SIG-M5 treated with dmso at 0.1 percent for 504 hours (cell line): ENCODE data around the gene SLC4A1.

Experiments
- DNase-seq: peaks from one replicate; lab custom pipeline; 2025; ENCODE audit not compliant: unreplicated experiment; lab: John Stamatoyannopoulos, UW

Gene SLC4A1

DNA sequence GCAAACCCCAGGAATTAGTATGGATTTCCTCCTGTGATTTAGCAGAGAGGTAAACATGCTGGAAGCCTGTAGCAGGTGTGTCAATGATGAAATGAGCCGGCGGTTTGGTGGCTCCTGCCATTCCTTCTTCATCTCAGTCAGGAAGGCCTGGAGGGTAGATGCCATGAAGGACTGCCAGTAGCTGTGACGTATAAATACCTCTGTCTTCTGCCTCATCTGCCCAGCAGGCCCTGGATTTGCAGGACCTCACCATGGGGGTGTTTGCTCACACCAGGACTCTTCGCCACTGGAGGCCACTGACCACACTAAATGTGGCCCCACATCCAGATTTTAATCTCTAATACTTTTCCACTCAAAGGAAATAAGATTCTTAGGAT is 16.1 kb upstream of the SLC4A1 start:
- DNase-seq: no peak

DNA sequence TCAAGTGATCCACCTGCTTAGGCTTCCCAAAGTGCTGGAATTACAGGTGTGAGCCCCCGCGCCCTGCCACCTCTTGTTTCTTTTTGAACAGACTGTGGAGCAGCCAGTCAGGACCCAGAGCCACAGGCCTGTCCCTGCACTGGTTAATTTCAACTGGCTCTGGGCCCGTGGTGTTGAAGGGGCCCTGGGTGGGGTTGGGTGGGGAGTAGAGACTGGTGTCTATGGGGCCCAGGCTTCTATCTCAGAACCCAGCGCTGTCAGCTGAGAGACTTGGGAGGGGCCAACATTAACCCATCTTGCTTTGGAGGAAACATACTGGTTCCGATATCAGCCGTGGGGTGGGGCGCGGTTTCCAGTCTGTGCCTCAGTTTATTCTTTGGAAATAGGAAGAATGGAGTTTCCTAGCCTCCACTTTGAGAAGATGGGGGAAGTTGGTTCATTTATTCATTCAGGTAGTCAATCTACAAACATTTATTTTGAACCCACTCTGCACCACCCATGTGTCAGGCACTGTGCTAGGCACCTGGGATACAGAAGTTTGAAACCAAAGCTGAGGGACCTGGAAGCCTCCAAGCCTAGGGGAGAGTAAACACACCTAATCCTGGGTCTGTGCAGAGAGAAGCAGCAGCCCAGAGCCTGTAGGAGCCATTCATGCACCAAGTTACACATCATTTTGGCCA is 15.5 kb upstream of the SLC4A1 start:
- no peak for DNase-seq

DNA sequence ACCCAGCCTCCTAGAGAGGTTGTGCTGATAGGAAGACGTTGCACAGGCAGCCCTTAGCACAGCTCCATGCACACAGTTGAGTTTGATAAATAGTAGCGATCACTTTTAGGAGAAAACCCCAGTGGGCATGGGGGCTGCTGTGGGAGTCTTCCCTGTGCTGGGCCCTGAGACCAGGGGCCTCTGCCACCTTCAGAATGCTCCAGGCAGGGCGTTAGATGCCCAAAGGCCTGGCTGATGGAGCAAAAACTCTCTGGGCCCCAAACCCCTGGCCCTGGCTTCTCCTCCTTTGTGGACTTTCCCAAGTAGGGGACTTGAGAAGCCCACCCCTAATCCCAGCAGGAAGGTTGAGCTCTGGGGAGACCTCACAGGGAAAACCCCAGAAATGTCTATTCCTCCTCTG is 14.3 kb upstream of the SLC4A1 start:
- DNase-seq: no peak

DNA sequence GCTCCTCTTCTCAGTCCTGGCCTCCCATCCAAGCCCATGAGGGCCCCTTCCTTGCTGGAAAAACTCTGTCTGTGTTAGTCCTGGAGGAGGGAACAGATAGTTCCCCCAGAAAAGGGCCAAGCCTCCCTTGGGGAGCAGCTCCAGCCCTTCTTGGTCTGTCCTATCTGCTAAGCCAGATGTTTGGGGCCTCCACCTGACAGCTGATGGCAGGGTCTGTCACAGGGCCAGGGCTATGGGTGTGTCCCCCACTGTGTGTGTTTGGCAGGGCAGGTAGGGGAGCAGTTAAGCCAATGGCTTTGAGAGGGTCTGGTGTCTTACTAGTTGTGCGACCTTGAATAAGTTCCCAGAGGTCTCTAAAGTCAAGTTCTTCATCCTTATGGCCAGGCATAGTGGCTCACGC is 13.6 kb upstream of the SLC4A1 start:
- DNase-seq: no peak

DNA sequence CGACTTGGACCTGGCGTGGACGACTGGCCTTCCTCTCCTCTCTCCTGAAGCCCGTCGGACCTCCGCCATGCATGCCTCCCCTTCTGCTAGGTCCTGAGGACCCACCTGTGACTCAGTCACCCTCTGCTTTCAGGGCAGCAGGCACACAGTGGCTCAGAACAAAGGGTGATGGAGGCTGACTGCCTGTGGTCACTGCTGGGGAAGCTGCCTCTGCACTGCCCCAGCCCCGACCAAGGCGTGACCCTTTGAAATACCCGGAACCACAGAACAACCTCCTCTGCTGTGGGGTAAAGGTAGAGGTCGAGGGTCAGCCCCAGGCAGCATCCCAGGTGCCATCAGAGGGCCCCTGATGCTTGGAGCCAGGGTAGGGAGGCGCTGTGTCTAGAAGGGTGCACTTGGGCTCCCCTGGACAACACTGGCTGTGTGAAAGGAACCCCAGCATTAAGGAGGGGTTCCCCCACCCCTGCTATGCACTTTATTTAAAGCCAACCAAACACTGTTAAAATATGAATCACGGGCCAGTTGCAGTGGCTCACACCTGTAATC is 12.5 kb upstream of the SLC4A1 start:
- no peak for DNase-seq

DNA sequence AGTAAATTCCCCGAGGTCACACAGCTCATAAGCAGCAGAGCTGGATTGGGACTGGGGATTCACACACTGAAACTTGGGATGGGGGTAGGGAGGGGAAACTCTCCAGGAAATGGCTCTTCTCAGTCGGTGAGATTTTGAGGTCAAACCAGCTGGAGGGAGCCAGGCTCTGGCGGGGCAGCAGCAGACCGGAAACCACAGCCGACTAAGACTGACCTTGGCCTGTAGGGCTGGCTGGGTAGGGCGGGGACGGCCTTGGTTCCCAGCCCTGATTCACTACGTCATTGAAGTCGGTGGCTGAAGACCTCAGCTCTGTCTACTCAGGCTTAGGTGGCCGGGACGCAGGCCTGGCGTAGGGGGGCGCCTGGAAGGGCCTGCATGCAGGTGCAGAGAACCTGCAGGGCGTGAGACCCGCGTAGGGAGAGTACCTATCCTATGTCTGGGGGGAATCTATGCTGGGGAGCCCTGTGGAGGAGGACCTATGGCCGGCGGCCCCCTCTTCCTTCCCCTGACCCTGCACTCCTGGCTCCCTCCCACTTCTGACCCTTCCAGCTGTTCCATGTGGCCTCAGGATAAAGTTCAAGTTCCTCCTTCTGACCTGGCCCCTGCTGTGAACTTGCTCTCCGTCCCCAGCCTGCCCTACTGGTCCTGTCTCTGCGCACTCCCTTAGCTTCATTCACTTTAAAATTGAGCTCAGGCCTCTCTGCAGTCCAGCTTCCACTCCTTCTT is 11.9 kb upstream of the SLC4A1 start:
- no peak for DNase-seq

DNA sequence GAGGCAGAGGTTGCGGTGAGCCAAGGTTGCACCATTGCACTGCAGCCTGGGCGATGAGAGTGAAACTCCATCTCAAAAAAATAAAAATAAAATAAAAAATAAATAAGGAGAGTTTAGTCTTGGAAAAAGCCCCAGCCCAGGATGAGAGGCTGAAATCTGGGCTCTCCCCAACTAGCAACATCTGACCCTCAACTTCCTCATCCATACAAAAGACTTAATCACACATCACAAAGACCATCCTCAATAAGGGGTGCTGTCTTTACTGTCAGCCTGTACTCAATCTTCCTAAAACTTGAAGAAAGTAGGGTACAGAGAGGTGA is 11.4 kb upstream of the SLC4A1 start:
- DNase-seq: no peak

DNA sequence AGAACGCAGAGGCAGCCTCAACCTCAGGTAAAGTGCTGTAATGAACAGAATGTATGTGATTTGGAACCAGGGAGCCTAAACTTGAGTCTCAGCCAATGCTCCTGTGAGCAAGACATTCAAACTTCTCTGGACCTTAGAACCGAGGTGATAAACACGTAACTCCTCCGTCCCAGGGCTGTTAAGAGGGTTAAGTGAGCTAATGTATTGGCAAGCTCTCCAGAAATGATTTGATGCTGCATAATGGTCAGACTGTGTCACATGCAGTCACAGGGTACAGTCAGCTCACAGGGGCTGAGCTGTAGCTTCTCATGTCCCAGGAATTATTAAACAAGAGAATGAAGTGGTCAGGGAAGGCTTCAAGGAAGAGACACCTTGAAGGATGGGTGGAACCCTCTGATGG is 10.0 kb upstream of the SLC4A1 start:
- DNase-seq: no peak

DNA sequence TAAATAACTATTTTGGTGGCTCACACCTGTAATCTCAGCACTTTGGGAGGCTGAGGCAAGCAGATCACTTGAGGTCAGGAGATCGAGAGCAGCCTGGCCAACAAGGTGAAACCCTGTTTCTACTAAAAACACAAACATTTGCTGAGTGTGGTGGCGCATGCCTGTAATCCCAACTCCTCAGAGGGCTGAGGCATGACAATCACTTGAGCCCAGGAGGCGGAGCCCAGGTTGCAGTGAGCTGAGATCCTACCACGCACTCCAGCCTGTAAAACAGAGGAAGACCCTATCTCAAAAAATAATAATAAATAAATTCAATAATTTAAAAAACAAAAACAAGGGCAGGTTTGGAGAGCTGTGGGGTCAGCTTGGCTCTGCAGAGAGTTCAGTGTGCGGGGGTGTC is 5.7 kb upstream of the SLC4A1 start:
- DNase-seq: no peak

DNA sequence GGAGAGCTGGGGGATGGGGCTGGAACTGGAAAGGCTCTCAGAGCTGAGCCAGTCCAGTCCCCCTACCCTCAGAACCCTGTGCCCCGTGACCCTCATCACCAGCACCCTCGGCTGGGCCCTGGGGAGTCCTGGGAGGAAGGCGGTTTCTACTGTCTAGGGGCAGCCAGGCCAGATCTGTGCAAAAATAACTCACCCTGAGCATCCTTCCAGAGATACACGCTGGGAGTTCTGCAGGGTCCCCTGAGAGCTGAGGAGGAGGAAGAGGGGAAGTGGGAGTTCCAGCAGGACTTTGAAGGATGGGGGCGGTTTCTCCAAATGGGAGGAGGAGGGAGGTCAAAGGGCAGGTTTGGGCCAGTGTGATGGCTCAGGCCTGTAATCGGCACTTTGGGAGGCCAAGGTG is 5.0 kb upstream of the SLC4A1 start:
- DNase-seq: no peak

DNA sequence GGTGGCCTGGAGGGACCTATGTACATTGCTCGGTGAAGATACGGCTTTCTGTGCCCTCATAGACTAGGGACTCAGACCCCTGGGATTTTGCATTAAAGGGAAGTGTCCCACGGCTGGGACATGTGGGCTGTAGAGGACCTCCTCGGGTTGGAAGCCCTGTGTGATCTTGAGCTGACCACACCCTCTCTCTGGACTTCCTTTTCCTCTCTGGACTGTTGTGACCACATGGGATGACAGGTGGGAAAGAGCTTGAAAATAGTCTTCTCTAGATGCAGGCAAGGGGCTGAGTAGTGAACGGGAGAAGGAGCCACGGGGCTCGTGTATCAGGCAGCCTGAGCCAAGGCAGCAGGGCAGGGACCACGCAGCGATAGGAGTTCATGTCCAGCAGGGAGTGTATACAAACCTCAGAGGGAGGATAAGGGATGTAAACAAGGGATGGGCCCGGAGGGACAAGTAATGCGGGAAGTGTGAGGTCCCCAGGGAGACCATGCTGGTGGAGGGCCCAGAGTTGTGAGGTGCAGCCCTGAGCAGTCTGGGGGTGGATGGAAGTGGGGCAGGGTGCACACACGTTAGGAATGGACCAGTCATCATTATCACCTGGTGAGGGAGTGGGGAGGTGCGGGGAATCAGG is 4.5 kb upstream of the SLC4A1 start:
- DNase-seq: no peak

DNA sequence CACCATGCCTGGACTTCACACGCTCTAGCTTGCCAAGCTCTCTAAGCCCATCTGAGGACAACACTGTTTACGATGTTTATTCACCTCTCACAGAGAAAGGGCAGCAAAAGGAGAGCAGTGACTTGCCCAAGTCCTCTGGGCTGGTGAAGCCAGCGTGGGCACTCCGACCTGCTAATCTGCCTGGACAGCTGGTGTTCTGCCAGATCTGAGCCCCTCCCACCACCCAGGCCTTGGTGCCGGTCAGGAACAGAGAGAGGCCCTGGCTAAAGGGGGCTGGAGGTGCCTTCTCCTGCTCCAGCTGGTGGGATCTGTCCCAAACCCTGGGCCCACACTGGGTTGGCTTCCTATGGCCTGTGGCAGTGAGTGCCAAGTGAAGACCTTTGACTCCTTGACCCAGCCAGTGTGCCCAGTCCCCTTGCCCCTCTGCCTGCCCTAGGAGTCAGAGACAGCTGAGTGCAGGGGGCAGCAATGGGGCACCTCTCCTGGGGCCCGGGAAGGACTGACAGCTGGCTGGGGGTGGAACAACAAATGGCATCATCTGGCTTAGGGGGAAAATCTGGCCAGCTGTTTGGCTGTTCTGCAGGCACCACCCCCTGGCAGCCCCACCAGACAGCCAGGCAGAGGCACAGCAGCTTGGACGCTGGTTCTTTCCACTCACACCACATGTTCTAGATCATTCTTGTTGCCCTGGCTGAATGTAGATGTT is 1.8 kb upstream of the SLC4A1 start:
- DNase-seq: no peak

DNA sequence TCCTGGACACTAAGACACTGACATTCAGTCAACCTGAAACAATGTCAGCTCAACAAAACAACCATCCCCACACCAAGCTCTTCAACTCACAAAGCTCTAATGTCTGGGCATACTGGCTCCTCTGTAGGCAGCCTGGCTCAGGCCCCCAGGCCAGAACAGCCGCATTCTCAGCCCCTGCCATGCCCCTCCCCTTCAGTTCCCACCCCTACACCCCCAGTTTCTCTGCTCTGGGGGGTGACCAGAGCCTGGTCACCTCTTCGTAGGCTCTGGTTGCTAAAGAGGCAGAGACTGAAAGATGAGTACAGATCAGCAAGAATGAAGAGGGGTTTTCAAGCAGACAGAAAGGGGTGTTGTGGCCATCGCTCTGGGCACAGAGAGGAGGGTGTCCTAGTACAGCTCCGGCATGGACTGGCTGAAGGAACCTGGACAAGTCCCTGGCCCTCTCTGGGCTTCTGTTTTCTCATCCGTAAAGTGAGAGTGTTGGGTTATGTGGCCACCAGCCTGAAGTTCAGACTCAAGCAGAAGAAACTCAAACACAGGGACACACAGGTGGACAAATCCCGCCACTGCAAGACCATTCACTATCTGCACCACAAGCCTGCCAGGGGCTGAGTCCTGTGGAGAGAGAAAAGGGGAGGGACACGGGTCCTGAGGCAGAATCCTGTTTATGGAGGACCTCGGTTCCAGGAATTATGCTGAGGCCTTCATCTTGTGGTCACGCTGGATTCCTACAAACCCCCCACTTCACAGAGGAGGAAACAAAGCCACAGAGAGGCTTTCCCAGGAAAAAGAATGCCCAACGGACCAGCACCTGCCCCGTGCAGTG is 987 bp upstream of the SLC4A1 start:
- DNase-seq: no peak

DNA sequence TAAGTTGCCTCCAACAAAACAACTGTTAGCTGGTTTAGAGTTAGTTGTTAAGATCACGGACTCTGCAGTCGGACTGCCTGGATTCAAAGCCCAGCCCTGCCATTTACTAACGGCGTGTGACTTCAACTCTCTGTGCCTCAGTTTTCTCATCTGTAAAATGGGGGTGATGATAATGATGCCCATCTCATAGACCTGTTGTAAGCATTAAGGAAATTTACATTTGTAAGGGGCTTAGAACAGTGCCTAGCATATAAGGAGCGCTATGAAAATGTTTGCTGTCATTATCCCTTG is 825 bp downstream of the SLC4A1 start:
- no peak for DNase-seq

DNA sequence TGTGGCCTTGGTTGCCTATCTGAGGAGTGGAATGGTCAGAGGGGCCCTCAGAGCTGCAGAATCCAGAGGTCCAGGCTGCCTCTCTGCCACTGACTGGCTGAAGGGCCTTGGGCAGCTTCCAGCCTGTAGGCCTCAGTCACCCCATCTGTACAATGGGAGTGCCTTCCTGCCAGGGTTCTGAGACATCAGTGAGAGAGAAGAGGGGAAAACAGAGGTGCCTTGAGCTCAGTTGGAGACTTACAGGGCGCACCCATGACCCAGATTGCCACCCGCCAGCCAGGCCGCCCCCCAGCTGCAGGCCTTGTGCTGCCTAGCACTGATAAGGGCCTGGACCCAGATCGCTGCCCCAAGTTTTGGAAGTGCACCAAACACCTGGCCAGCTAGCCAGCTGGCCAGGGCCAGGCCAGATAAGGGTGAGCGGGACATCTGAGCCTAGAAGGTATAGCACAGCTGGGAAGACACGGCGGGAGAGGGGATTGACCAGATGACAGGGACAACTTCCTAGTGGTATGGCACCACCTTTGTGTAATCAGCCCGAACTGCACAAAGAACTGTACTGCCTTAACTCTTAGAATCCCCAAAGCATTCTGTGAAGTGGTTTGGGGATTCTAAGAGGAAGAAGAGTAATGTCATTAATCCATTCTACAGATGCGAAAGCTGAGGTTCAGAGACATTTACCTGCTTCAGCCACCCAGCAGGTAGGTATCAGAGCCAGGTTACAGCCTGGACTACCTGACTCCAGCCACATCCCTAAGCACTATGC is 1.4 kb downstream of the SLC4A1 start:
- DNase-seq: no peak

DNA sequence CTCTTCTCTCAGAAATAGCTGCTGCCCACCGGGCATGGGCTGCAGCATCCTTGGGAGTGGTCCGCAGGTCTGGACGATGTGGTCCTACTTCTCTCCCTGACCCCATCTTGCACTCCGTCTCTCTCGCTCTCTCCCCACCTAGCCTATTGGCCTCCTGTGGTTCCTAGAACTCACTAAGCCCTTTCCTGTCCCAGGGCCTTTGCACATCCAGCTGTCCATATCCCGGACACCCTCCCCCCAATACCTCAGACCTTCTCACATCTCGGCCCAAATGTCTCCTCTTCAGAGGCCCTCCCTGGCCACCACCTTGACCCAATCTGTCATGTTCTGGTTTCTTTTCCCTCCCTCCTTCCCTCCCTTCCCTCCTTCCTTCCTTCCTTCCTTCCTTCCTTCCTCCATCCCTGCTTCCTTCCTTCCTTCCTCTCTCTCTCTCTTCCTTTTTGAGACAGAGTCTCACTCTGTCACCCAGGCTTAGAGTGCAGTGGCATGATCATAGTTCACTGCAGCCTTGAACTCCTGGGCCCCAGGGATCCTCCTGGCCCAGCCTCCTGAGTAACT is 4.5 kb downstream of the SLC4A1 start:
- no peak for DNase-seq

DNA sequence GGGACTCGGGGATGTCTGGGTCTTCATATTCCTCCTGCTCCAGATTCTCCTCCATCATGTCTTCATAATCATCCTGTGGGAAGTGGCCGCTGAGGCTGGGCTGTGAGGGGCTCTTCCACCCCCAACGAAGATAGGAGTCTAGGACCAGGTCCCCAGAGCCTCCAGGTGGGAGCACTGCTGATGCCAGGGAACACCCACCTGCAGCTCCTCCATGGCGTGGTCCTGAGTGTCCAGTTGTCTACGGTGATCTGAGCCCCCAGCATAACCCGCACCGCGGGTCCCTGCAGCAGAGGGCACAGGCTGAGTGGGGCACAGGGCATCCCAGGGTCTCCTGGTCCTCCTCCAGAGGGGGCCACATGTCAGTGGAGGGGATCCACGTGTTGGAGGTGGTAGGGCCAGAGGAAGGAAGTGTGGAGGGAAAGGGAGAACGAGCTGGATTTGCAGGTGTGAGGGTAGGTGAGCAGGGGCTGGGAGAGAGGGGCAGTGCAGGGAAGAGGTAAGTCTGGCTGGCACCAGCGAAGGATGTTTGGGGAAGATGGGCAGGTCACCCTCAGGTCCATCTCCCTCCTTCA is 5.2 kb downstream of the SLC4A1 start:
- DNase-seq: no peak

DNA sequence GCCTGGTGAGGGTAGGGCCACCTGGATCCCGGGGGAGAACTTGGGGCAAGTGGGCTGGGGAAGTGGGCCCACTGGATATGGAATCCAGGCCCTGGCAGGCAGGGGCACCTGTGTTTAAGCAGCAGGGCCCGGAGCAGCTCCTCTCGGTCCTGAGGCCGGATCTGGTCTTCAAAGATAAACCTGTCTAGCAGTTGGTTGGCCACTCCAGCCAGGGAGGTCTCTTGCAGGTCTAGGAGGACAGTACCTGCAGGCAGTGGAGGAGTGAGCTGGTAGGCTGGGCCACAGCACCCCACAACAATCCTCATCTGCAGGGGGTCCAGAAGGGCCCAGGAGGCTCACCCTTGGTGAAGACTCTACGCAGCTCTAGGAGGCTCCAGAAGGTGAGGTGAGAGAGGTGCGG is 7.6 kb downstream of the SLC4A1 start:
- DNase-seq: no peak

DNA sequence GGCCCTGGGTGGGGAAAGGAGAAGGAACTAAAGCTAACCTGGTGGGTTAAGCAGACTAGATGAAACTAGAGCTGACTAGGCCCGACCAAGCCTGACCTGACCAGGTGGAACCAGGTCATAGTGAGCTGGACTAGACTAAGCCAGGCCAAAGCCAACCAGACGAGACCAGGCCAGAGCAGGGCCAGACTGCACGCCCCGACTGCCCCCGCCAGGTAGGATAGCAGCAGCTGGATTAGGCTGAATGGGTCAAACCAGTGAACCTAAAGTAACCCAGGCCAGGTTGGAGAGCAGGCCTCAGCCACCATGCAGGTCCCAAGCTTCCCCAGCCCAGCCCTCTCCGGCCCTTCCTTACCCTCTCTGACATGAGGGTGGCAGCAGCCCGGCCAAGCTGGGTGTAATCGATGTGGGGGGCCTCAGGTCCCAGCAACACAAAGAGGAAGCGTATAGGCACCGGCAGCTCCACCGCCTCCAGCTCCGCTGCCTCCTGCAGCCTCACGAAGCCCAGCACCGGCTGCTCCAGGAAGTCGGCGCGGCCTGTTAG is 9.1 kb downstream of the SLC4A1 start:
- DNase-seq: no peak
